GM18907 (cell line): Measurements from ENCODE around the gene PDZD8.
"Not testable (repeated sequence)": the region's sequence is repeated elsewhere in the genome, so short reads cannot be mapped to it uniquely, and the experiment has no call there.

ENCODE experiments used
- ATAC-seq: cut with Tn5 transposase; IDR thresholded peaks from one replicate; pipeline ENCODE4 v1.9.1; 2021; ENCODE audit warnings: mild to moderate bottlenecking, moderate library complexity; ENCODE audit not compliant: unreplicated experiment

Gene PDZD8

DNA sequence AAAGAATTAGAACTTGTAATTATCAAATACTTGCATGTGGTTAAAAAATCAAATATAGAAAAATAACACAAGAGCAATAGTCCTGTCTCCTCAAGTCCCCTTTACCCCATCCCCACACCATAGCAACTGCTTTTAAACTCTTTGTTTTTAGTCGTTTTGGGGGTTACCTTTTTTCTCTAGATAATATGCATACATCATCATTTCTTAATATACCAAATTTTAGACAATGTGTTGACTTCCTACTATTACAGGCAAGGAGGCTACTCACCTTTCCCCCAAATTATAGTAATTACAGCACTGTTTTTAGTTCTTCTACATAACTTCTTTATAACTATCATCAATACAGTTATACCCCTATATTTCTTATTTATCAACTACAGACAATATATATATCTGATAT, 77.0 kb downstream of the PDZD8 start:
- ATAC-seq: no peak

DNA sequence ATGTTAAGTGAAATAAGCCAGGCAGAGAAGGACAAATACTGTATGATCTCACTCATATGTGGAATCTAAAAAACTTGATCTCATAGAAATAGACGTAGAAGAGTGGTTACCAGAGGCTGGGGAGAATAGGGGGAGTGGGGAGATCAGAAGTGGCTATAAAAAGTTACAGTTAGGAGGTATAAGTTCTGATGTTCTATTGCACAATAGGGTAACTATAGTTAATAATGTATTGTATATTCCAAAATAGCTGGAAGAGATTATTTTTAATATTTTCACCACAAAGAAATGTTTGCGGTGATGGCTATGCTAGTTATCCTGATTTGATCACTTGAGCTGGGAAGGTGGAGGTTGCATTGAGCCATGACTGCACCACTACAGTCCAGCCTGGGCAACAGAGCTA, 80.5 kb downstream of the PDZD8 start:
- ATAC-seq: no peak

DNA sequence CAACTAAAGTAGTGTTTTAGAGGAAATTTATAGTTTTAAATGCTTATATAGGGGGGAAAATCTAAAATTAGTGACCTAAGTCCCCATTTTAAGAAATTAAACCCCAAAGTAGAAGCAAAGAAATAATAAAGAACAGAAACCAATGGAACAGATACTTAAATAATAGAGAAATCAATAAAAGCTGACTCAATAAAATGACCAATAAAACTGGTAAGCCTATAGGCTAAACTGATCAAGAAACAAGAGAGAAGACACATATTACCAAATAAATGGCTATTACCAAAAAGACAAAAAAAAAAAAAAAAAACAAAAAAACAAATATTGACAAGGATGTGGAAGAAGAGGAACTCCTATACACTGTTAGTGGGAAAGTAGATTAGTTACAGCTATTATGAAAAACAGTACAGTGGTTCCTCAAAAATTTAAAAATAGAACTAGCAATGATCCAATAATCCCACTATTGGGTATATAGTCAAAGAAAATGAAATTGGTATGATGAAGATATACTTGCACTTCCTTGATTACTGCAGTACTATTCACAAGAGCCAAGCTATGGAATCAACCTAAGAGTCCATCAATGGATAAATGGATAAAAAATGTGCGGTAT, 81.1 kb downstream of the PDZD8 start:
- ATAC-seq: no peak

DNA sequence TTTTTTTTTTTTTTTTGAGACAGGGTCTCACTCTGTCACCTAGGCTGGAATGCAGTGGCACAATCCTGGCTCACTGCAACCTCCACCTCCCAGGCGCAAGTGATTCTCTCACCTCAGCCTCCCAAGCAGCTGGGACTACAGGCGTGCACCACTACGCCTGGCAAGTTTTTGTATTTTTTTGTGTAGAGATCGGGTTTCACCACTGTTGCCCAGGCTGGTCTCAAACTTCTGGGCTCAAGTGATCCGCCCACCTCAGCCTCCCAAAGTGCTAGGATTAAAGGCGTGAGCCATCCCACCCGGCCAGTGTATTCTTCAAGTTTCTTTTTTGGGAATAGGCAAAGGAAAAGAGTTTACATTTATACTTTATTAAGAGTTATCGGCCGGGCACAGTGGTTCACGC, 84.4 kb downstream of the PDZD8 start:
- ATAC-seq: not testable (repeated sequence)

DNA sequence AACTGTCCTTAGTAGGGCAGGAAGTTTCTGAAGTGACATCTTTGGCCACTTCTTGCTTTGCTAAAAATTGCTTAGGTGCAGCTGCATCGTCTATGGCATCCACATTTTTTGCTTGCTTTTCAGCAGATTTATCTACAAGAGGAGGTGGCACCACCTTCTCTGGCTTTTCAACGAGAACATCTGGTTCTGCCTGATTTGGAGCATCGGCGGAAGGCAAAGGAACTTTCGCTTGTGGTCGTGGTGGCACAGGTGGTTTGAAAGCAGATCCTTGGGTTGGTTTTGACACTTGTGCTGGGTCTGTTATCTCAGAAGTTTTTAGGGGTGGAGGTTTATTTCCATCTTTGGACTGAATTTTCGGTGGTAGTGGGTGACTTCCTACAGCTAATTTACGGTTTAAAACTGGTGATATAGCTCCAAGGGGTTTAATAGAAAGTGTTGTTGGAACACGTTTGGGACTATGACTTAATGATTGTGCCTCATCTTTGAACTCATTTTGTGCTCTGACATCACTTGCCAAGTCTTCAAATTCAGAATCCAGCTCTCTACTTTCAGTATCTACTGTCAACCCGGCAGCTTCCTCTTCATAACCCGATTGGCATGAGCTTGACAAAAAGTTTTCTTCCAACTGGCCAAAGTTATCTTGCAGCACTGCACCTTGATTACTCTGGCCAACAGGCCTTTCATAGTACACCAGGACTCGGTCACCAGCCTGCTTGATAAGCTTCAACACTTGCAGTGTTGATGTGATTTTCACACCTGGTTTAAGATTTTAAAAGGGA, 90.3 kb downstream of the PDZD8 start:
- no peak for ATAC-seq

DNA sequence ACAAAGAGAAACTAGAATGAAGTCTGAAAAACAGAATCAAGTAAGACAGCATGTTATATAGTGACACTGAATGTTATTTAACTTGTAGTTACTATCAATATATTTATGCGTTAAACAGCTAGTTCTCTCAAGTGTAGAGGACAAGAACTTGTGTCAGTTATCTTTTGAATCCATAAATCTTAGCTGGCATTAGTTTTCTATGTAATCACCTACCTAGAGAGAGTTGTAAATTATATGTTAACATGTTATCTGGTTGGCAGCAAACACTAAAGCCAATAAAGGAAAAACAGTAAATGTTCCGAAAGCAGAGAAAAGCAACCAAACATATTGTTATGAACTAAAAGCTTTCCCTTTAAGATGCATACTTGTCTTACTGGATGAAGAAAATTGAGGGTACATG, 97.6 kb downstream of the PDZD8 start:
- no peak for ATAC-seq

DNA sequence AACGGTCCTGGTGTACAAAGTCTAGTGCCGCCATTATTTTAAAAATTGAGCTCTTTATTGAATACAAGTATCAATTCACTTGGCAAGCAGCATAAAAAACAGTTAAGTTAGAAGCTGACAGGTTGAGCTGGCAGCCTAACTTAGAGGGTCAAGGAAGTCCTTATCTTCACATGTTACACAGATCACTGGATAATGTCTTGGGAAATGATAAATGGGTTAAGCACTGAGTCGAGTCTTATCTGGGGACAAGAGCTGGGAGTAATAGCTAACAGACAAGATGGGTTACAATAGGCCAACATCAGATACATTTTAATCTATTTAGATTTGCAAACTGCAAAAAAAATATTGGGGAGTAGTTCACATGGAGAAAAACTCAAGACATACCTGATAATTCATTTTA, 100.1 kb downstream of the PDZD8 start:
- ATAC-seq: no peak

DNA sequence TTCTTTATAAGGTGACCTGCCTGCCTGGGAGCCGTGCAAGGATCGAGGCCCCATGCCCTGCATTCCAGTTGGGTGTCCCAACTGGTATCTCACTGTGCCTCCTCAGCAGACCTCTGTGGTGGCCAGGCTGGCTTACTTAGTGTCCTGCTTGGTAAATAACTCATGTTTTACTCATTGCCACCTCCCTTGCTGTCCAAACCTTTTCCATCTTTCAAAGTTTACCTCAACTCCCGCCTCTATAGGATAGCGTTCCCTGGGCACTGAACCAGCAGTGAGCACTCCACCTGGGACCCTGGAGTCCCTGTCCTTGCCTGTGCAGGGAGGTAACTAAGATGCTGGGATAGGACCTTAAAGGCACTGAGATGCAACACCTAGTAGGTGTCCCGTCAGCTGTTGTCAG, 100.7 kb downstream of the PDZD8 start:
- no peak for ATAC-seq

DNA sequence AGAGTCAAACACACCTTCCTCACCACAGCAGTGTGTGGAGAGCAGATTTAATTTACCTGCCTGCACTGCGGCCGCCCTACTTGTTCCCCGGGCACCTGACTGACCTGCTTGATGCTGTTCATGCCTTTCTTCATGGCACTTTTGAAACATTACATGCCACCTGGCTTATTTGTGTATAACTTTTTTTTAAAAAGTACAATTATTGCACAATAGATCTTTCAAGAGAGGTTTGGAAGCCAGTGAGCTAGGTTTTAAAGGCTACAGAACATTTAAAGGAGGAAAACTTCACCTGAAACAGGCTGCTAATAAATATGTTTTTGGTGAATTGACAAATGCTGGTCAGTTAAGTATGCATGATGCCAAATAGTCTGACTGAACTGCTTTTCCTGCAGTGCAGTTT, 101.3 kb downstream of the PDZD8 start:
- no peak for ATAC-seq

DNA sequence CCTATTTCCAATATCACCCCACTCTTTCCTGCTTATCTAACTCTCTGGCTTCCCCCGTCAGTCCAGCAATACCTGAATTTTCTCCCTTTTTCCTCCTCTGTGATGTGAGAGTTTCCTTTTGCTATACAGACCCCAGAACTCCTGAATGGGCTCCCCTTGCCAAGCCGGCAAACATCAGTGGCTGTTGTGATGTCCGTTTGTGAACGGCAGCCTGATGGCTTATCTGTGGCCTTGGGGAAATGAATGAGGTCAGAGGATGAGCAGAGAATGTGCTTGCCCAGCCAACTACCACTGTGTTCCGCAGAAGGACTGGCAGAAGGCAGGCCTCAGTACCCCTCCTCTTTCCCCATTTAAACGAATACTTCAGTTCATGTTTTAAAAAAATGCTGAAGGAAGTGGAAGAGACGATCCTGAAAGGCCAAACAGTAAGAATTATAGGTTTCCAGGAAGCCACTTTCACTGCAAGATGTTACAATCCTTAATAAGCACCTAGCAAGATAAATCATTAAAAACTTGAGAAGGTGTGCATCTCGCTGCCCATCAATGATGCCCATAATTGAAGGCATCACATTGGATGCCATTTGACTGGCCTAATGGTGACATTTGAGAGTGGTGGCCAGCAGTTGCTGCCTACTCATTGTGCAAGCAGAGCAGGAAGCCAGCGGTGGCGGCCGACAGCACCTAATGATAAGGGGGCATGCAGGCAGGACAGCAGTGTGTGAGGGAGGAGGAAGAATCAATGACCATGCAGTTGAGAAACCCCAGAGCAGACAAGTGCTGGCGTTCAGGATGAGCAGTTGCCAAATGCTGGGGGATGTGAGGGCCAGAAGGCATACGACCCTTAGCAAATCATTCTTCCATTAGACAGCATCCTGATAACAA, 102.8 kb downstream of the PDZD8 start:
- no peak for ATAC-seq

DNA sequence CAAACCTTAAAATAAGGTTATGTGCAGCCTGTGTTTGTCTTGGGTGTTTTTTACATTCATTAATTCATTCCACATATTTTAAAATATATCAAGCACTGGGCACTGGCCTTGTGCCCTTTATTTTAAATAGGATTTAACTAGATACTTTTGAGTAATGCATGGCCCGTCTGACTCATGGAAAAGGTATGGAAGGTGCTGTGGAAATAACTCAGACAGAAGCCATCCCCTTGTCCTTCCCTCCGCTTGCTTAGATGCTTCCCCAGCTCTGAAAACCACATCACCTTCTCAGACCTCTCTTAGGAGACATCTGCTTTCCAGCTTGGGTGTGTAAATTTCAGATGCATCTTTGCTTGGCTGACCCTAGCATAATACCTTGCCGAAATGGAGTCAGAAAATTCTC, 103.8 kb downstream of the PDZD8 start:
- ATAC-seq: no peak

DNA sequence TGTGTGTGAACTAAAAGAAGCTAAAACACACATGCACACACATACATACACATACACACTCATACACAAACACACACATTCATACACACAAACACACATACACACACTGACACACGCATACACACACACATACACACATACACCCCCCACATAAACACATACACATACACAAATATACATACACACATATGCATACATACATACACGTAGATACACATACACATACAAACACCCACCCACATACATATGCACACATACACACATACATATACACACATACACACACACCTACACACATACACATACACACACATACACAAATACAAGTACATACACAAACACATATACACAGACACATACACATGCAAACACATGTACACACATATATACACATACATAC, 106.3 kb downstream of the PDZD8 start:
- ATAC-seq: no peak

DNA sequence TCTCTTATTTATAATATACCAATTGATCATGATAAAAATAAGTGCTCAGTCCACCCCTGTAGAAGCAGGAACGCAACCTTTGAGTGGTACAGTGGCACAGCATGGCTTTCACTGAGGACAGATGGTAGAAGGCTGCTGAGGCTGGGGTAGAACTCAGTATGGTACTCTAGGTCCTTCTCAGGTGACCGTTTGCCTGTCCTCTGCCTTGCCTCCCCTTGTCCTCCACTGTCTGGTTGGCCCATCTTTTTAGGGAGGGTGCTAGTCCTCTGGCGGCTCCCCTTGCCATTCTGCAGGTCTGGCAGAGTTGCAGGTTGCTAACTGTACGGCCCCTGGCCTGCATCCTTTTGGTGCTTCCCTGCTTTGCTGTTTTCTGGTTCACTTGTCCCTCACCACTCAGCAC, 107.0 kb downstream of the PDZD8 start:
- no peak for ATAC-seq

DNA sequence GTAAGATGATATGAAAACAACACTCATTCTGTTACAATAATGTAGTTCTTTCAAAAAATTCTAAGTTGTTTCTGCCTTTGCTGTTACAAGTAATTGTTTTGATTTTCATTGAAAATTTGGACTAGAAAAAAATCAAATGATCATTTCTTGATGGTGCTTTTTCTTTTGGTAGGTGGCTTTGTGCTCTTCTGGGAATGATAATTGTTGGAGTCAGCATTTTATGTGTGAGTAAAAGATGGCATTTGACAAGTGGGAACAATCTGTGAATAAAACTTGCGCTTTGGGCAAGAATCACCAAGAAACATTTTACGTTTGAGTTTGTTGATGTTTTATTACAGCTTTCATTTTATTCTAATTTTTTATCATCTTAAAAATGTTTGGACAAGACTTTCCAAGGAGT, 108.4 kb downstream of the PDZD8 start:
- no peak for ATAC-seq

DNA sequence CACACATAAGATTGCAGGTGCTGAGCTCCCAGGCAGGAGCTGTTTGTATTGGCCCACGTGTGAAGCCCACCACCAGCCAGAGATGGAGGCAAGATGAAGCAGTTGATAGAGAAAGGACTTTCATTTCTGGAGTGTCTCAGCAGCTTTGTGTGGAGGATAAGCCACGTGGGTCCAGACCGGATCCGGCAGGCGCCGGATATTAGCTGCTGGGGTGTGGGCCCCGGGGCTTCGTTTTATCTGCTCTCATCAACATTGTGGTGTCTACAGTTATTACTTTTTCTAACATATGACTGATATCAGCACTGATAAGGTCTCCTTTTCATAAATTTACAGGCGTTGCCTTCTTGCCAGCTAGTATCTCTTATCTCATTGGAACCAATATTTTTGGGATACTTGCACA, 108.8 kb downstream of the PDZD8 start:
- no peak for ATAC-seq

DNA sequence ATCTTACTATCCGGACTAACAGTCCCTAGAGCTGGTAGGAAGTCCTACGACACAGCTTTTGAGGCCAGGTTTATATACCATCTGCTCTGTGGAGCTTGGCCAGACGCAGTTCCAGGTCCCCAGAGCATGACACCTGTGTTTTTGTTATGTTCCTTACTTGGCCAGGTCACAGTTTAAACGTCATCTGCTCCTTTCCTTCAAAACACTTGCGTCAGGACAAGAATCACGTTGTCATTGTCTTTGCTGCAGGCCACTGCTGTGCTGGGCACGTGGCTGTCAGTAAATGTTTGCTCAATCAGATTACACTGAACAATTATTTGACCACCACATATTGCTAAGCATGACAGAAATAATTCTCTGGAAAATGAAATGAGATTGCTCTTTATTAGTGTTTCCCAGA, 110.5 kb downstream of the PDZD8 start:
- no peak for ATAC-seq

DNA sequence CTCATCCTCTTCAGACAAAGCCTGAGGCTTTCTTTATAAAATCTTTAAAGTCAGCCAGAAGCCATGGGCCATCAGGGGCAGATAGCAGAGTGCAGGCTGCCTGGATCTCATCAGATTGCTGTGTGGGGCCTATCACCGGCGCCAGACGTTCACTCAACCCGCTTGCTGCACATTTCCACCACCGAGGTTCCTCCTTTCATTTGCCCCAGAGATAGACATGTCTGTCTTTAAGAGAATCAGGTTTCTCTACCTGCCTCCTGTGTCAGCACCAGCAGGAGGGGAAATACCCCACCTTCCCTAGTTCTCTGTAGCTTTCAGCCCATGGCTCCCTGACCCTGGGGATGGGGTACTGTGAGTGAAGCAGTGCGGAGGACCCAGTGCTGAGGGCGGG, 112.3 kb downstream of the PDZD8 start:
- ATAC-seq: no peak

DNA sequence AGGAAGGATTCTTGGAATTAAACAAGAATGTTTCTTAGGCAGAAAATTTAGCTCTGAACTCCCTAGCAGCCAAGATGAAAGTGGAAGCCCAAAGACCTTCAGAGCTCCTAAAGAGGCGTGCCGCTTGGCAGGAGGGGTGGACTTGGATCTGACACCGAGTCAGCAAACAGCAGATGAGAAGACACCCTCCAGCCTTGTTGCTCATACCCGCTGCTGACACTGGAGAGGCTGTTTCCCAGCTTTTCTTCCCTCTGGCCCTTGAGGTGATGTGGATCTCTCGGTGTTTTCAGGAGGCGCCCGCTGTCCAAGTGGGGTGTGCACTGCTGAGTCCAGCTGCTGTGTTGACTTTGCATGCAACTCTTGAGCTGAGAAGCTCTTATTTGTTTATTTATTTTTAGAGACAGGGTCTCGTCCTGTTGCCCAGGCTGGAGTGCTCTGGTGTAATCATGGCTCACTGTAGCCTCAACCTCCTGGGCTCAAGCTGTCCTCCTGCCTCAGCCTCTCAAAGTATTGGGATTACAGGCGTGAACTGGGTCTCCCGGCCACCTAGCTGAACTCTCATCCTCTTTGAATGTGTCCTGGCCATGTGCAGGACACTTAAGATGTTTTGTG, 112.8 kb downstream of the PDZD8 start:
- ATAC-seq: no peak

DNA sequence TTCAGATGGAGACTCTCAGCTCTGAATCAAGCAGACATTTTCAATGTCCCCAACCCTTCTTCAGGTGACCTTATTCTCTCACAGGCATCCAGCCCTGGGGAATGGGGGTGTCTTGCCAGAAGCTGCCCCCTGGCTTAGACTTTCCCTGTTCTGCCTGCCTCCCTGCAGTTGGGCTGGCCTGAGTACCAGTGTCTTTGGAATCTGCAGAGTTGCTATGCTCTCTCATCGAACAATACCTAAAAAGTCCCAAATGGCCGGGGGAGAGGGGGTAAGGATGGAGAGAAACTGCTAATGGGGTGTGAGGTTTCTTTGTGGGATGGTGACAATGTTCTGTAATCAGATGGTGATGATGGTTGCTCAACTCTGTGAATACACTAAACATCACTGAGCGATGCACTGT, 113.7 kb downstream of the PDZD8 start:
- no peak for ATAC-seq

DNA sequence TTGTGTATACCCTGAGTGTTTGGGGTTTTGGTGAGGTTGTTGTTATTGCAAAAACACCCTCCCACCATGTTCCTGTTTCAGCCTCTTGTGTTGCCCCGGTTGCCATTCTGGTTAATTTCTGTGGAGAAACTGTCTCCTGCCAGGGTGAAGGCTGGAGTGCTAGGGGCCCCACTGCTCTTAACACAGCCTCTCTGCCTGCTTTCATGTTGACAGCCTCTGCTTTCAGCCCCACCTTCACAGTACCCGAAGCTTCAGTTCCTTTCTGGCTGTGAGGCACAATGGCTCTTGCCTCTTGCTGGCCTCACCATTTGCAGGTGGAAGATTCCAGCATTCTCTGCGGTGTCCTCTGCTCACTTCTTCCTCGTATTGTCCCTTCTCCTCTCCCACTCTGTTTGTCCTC, 115.2 kb downstream of the PDZD8 start:
- no peak for ATAC-seq

DNA sequence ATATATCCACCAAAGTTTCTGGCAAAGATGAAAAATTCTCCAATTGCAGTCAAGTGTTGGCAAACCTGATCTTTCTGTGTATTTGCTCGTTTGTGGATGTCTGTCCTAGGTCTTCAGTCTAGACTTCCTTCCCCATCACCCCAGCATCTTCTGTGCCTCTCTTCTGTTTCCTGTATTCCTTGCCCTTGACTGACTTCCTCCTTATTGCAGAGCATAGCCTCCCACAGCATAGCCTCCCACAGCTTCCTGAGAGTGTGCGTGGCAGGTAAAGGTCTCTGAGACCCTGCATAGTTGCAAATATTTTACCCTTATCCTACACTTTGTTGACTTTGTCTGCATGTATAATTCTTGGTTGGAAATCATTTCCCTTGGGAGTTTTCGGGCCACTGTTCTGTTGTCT, 116.0 kb downstream of the PDZD8 start:
- ATAC-seq: no peak

DNA sequence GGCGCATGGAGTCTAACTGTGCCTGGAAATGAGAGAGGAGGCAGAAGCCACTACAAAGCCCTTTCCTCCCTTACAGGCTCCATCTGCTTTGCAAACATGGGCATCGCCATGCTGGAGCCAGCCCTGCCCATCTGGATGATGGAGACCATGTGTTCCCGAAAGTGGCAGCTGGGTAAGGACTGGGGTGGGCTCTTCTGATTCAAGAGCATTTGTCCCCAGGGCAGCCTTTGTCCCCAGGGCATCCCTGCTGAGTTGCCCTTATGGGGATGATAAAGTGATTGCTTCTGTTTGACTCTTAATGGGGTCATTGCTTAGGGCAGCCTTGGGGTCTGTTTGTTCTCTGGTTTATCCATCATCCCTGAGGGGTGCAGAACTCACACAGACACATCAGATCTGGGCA, 117.5 kb downstream of the PDZD8 start:
- no peak for ATAC-seq
